Activated CD4-positive, alpha-beta T cell treated with anti-CD3 and anti-CD28 coated beads for 36 hours (primary cell): Measurements from ENCODE around the gene SNAI3. TPM values are rescaled to one million over a fixed set of nuclear protein-coding genes. Genes with fewer than 3 reads are reported as not detected.
A peak's percentile ranks its signal among the peaks of the same experiment; 100 is the strongest.

Experiments
- ATAC-seq: fragments of 200-7000 bp; cut with Tn5 transposase; one replicate; pipeline ENCODE4 v1.10.0; 2021; ENCODE audit warnings: mild to moderate bottlenecking, moderate library complexity
- CTCF ChIA-PET: fragments of 350-600 bp; sonication (Branson Sonifier 250); formaldehyde crosslinking; loops from one replicate; lab custom pipeline; 2021; ENCODE audit warnings: antibody characterized with exemption; lab: Charles Lee
- POLR2A ChIA-PET: fragments of 350-600 bp; sonication (Branson Sonifier 250); formaldehyde crosslinking; loops from one replicate; lab custom pipeline; 2021; ENCODE audit warnings: antibody characterized with exemption, inconsistent platforms; lab: Charles Lee
- DNase-seq: peaks from one replicate; pipeline ENCODE4 v3.0.0-alpha.2; 2020
- H3K27ac Mint-ChIP-seq: one replicate; pipeline ENCODE4 v1.8.0; 2021; ENCODE audit warnings: mixed read lengths
- H3K27me3 Mint-ChIP-seq: one replicate; pipeline ENCODE4 v1.8.0; 2021; ENCODE audit warnings: mixed read lengths
- H3K36me3 Mint-ChIP-seq: one replicate; pipeline ENCODE4 v1.8.0; 2021; ENCODE audit warnings: low read depth, mixed read lengths
- H3K4me1 Mint-ChIP-seq: one replicate; pipeline ENCODE4 v1.8.0; 2021; ENCODE audit warnings: mixed read lengths
- H3K4me3 Mint-ChIP-seq: one replicate; pipeline ENCODE4 v1.8.0; 2021; ENCODE audit warnings: mild to moderate bottlenecking, moderate library complexity, mixed read lengths
- H3K9me3 Mint-ChIP-seq: one replicate; pipeline ENCODE4 v1.8.0; 2021; ENCODE audit warnings: low read depth, mixed read lengths
- intact Hi-C, 2 experiments: fragments of 100-400 bp; cut with DNase I in 1 of 2; cut with micrococcal nuclease in 1 of 2; formaldehyde crosslinking; loops; one replicate each; pipeline versions ENCODE4 v1.14.2 to v1.15.1; 2022 to 2024; cut with DNase I, micrococcal nuclease
- total RNA-seq, 2 experiments: library from RNA; stranded (reverse); gene quantifications; one replicate each; pipeline ENCODE4 v1.2.3, GENCODE V29; 2021

The SNAI3 gene
- total RNA-seq, 2 experiments from 2014 or later = 3.6 to 4.1 TPM

DNA sequence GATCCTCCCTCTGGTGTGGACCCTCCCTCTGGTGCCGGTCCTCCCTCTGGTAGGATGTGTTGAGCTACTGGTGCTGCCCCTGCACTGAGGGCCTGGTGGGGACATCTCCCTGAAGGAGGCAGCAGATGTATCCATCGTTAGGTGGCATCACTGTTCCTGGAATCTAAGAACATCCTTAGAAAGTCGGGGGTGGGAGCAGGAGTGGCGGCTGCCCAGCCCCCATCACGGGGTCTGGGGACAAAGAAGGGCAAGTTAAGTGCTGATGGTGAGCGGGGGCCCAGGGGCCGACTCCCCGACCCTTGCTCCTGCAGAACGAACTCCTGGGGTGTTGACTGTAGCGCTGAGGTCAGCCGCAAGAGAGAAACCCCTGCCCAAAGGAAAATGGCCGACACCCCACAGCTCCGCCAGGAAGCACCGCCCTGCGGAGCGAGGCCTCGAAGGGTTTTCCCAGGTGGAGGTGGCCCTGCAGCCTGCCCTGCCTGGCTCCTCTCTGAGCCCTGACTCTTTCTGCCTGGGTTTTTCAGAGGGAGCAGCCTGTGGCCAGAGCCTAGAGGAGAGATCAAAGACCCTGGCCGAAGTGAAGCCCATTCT lies 25.5 kb upstream of the SNAI3 start:
- POLR2A ChIA-PET = no interaction called here
- no peaks in the 10 kb centered on the region for H3K9me3 Mint-ChIP-seq
- intact Hi-C loops = no loop called here
- H3K36me3 Mint-ChIP-seq = peaks cover 1% of the 10 kb centered on the region
- DNase-seq = no peak
- ATAC-seq = no peak
- H3K27ac Mint-ChIP-seq = no peak overlapping the region
- H3K4me1 Mint-ChIP-seq = peaks cover 10% of the 10 kb centered on the region
- H3K4me3 Mint-ChIP-seq = no peak overlapping the region
- no peaks in the 10 kb centered on the region for H3K27me3 Mint-ChIP-seq
- CTCF ChIA-PET = no interaction called here

DNA sequence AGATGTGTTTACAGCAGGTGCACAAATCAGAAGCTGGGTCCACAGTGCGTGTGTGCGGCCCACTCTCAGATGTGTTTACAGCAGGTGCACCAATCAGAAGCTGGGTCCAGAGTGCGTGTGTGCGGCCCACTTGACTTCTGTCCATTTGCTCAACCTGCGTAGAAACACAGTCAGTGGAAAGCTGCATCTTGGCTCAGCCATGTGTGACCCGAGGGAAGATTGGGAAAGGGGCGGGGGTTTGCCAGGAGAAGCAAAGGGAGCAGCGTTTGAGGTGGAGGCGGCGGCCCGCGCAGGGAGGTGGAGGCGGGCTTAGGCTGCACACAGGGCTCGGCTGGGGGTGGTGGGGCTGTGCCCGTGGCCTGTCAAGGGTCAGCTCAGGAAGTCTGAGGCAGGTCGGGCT lies 24.2 kb upstream of the SNAI3 start:
- Mint-ChIP-seq H3K4me1 (peaks cover 11% of the 10 kb centered on the region), H3K36me3 (peaks cover 1% of the 10 kb centered on the region), H3K27me3 (no peaks in the 10 kb centered on the region), H3K9me3 (no peaks in the 10 kb centered on the region), H3K27ac (no peak overlapping the region), H3K4me3 (no peak overlapping the region)
- ChIA-PET CTCF (interaction anchor here (1.0 kb wide), 1 partner anchor 27 kb away, joined by 5 read pairs; no protein-coding TSS in a partner anchor), POLR2A (no interaction called here)
- intact Hi-C loops = no loop called here
- no peak for ATAC-seq
- DNase-seq = no peak

DNA sequence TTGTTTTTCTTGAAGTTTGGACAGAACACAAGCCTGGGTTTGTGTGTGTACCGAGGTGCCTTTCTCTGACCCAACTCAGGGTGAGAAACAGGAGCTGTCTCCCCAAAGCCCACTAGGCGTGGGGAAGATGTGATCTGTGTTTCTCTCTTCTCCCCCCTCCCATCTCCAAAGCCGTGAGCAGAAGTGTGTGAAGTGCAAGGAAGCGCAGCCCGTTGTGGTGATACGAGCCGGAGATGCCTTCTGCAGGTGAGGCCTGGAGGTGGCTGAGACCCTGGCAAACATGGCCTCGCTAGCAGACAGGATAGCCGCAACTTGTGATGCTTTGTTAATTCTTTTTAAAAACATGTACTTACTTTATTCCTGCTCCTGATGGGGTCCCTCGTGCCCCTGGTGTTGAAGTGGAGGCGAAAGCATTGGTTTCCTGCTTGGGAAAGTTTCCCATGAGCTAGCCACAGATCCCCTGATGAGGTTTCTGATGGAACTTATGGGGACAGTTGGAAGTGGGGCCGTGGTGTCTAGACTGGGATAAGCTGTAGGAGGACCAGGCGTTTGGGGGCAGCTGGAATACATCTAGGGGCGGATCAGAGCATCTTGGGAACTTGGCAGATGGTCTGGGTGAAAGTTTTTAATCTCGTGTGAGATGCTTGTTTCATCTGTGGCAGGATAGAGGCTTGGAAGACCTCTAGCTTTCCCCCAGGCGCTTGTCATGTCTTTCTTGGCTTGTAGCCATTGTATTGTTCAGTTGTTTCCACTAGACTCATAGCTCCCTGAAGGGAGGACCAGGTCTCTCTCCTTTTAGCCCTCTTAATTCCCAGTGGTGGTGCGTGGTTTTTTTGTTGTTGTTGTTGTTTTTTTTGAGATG lies 20.9 kb upstream of the SNAI3 start:
- no peak for ATAC-seq
- peak overlapping the region; percentile 86 for H3K4me3 Mint-ChIP-seq
- H3K4me1 Mint-ChIP-seq = peaks cover 36% of the 10 kb centered on the region
- POLR2A ChIA-PET = no interaction called here
- no peaks in the 10 kb centered on the region for H3K9me3 Mint-ChIP-seq
- no peaks in the 10 kb centered on the region for H3K27me3 Mint-ChIP-seq
- CTCF ChIA-PET = interaction anchor here (0.6 to 1.5 kb wide), 3 partner anchors 10 to 804 kb away, joined by 3 to 4 read pairs (median 3); no protein-coding TSS in a partner anchor
- H3K27ac Mint-ChIP-seq = peak overlapping the region; percentile 77
- H3K36me3 Mint-ChIP-seq = peaks cover 11% of the 10 kb centered on the region
- intact Hi-C loops = loop anchor here (1.0 kb wide), 9 partner anchors 21 to 510 kb away; partner anchors contain the start of genes SNAI3 (in 2 of the 2), ZC3H18 (in 2 of the 2), CYBA (in 1 of the 2) and MVD (in 1 of the 2)
- DNase-seq = no peak

DNA sequence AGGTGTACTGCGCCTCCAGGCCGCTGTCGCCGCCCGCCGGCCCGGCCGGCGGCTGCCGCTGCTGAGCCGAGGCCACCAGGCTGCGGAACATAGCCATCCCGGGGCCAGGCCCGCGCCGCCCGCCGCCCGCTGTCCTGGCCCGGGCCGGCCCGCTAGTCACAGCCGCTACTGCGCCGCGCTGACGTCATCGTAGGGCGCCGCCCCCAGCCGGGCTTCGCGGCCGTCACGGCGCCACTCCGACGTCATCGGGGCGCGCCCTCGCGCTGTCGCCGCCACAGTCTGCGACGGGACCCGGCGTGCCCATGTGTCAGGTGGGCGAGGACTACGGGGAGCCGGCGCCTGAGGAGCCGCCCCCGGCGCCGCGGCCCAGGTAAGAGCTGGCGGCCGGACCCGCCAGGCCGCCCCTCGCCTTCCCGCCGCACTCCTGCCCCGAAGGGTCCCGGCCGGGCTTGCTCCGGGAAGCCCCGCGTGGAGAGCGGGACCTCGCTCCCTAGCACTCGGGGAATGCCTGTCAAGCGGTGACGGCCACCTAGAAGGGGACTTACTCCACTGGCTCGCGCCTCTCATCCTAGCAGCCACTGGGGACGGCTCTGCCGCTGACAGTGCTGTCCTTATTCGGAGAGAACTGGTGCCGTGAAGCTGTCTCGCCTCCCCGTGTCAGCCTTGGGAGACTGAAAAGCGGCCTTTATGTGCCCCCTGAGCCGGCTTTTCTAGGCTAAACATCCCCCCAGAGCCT lies 20.1 kb upstream of the SNAI3 start, which contains the start of the genes CTU2 and RNF166:
CTU2 (plus strand) TSS at position 275 of the 736 bp plus-strand sequence; CDS start at position 303, 28 bp downstream.
RNF166 (minus strand) TSS at position 180 of the 736 bp plus-strand sequence; CDS start at position 97, 83 bp downstream.
- Mint-ChIP-seq H3K4me3 (peak within 1 kb of the TSS; percentile 92), H3K36me3 (peaks cover 11% of the 10 kb centered on the region), H3K9me3 (no peaks in the 10 kb centered on the region), H3K27ac (peak within 1 kb of the TSS; percentile 92), H3K27me3 (no peaks in the 10 kb centered on the region), H3K4me1 (peaks cover 43% of the 10 kb centered on the region)
- POLR2A ChIA-PET = interaction anchor here (1.6 kb wide), 1 partner anchor 22 kb away, joined by 3 read pairs; no protein-coding TSS in a partner anchor
- DNase-seq (peak; percentile 96), ATAC-seq (peak; percentile 59)
- intact Hi-C loops = loop anchor here (1.0 kb wide), 9 partner anchors 20 to 511 kb away; partner anchors contain the start of genes SNAI3 (in 2 of the 2), ZC3H18 (in 2 of the 2), CYBA (in 1 of the 2) and MVD (in 1 of the 2)
- CTCF ChIA-PET = interaction anchor here (0.6 to 1.4 kb wide), 2 partner anchors 22 to 805 kb away, joined by 3 read pairs; no protein-coding TSS in a partner anchor

DNA sequence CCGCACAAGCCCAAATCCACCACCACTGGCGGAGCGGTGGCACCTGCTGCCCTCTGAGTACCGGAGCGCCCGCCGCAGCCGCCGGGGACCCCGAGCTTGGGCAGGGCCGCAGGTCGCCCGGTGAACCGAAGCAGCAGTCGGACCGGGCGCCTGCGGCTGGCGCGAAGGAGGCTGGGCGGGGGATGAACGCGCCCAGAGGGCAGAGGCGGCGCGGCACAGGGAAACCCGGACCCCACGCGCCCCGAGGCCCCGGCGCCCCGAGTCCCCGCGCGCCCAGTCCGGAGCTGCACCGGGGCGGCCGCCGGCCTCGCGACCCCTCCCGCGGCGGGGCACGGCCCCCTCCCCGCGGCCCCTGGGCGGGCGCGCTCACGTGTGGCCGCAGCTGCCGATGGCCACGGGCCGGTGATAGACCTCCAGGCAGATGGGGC lies 19.5 kb upstream of the SNAI3 start:
- Mint-ChIP-seq H3K27me3 (no peaks in the 10 kb centered on the region), H3K4me3 (peak overlapping the region; percentile 92), H3K9me3 (no peaks in the 10 kb centered on the region), H3K4me1 (peaks cover 45% of the 10 kb centered on the region), H3K36me3 (peaks cover 11% of the 10 kb centered on the region), H3K27ac (peak overlapping the region; percentile 92)
- intact Hi-C loops = loop anchor here (1.0 to 2.0 kb wide), 10 partner anchors 20 to 511 kb away; partner anchors contain the start of genes SNAI3 (in 2 of the 2), ZC3H18 (in 2 of the 2), CYBA (in 1 of the 2) and MVD (in 1 of the 2)
- ChIA-PET CTCF (interaction anchor here (1.1 kb wide), 1 partner anchor 95 kb away, joined by 3 read pairs; no protein-coding TSS in a partner anchor), POLR2A (interaction anchor here (0.6 to 1.6 kb wide), 2 partner anchors 18 to 21 kb away, joined by 3 to 4 read pairs; no protein-coding TSS in a partner anchor)
- DNase-seq (peak; percentile 54), ATAC-seq (no peak)

DNA sequence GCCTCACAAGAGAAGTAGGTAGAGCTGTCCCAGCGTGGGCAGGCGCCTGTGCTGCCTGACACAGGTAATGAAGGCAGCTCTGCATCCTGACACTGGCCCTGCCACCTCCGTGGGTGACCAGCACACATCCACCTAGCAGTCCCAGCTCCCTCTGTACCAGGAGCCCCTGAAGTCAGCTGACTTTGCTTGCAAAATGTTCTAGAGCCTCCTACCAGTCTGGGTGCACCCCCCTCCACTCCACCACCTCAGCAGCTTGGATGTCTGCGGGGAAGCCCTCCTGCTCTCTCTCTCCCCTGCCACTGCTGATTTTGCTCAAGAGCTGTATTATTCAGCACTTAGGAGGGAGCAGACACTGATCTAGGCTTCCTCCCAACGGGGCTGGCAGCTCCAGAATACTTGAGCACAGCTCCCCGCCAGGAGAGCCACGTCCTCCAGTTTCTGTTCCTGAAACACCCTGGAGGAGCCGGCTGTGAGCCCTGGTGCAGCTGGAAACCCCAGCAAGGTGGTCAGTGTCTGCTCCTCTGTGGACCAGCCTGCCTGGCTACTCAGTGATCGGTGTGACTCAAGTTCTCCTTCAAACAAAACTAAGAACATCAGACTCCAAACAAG lies 18.9 kb upstream of the SNAI3 start:
- no peak for ATAC-seq
- peaks cover 50% of the 10 kb centered on the region for H3K4me1 Mint-ChIP-seq
- H3K27ac Mint-ChIP-seq = peak overlapping the region; percentile 92
- intact Hi-C loops = loop anchor here in 1 of 2 experiments (2.0 kb wide), 1 partner anchor 80 kb away; the partner anchor contains the start of gene PIEZO1
- no peaks in the 10 kb centered on the region for H3K27me3 Mint-ChIP-seq
- ChIA-PET POLR2A (interaction anchor here (0.6 to 1.6 kb wide), 7 partner anchors 18 to 135 kb away, joined by 3 to 9 read pairs (median 4); partner anchors contain the start of genes MVD and ZC3H18), CTCF (interaction anchor here (0.6 to 2.1 kb wide), 3 partner anchors 22 to 813 kb away, joined by 3 to 6 read pairs (median 3); no protein-coding TSS in a partner anchor)
- DNase-seq = peak; percentile 61
- peak overlapping the region; percentile 92 for H3K4me3 Mint-ChIP-seq
- H3K36me3 Mint-ChIP-seq = peaks cover 15% of the 10 kb centered on the region
- no peaks in the 10 kb centered on the region for H3K9me3 Mint-ChIP-seq

DNA sequence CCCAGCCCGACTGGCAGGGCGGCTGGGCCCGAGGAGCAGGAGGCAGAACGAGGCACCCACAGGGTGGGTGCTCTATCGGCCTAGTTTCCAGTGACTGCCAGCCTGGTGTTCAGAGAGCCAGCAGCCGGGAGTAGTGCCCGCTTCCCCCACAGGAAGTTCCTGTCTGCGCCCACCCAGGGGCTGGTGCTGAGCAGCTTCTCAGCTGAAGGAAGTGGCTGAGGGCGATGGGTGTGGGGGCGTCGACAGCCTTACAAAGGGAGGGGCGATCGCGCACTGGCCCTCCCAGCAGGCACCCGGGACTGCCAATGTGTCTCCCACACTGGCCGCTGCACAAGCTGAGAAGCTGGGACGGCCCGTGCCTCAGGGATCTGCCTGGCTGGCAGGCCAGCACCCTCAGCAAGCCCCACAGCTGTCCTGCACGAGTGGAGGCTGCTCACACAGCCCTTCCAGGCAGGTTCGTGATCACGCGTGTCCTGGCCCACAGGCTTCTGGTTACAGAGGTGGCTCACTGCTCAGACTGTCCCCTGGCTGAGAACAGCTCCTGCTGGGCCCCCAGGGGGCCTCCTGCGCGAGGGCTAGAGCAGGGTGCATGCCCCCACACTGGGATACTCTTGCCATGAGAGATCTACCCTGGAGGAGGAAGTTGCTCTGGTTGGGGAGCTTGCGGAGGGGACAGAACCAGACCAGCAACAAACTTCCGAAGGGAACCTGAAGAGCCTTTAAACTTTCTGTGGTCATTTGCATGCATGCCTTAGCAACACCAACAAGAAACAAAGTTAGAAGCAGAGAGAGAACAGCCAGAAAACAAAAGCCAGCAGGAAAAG lies 17.4 kb upstream of the SNAI3 start:
- Mint-ChIP-seq H3K36me3 (peaks cover 22% of the 10 kb centered on the region), H3K4me3 (peak overlapping the region; percentile 92), H3K27me3 (no peaks in the 10 kb centered on the region), H3K27ac (peak overlapping the region; percentile 97), H3K4me1 (peaks cover 59% of the 10 kb centered on the region), H3K9me3 (no peaks in the 10 kb centered on the region)
- DNase-seq (peak; percentile 87), ATAC-seq (peak; percentile 31)
- intact Hi-C loops = loop anchor here (2.0 to 5.0 kb wide), 4 partner anchors 53 to 1311 kb away; partner anchors contain the start of genes BANP (in 1 of the 2), CYBA (in 1 of the 2), MAP1LC3B (in 1 of the 2) and PIEZO1 (in 1 of the 2)
- CTCF ChIA-PET = interaction anchor here (0.6 to 2.3 kb wide), 4 partner anchors 19 to 915 kb away, joined by 3 to 7 read pairs (median 4); no protein-coding TSS in a partner anchor
- POLR2A ChIA-PET = no interaction called here

DNA sequence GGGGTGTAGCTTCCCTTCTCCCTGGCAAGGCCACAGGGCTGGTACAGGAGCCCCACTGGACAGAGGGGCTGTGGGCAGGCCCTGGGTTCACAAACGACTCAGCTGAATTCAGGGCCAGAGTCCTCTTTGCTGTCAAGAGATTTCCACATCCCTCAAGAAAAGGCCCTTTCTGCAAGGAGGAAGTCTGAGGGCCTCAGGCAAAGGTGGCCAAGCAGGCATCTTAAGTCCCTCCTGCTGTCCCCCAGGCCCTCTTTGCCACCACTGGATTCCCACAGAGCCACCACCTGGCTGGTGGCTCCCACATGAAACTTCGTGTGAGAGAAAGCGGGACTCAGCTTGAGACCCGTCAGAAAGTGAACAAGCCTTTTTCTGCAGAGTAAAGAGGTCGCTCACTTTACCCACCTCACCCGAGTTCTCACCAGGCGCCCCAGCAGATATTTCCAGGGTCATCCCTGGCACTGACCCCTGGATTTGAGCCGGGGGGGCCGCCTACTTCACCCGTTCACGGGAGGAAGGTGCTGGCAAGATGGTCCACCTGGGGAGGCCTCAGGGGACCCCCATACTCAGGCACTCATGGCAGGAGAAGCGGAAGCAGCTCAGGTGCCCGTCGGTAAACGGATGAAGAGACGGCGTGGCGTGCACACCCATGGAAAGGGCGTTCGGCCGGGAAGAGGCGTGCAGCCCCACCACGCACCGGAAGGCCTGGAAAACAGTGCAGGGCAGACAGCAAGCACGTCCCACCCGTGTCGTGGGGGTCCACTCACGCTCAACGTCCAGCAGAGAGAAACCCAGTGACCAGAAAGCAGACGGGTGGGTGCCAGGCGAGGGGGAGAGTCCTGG lies 16.3 kb upstream of the SNAI3 start:
- ChIA-PET CTCF (interaction anchor here (0.9 to 2.3 kb wide), 6 partner anchors 15 to 258 kb away, joined by 3 to 7 read pairs (median 4); no protein-coding TSS in a partner anchor), POLR2A (interaction anchor here (0.9 to 2.6 kb wide), 2 partner anchors 15 to 110 kb away, joined by 4 to 7 read pairs; no protein-coding TSS in a partner anchor)
- Mint-ChIP-seq H3K4me1 (peaks cover 62% of the 10 kb centered on the region), H3K36me3 (peaks cover 31% of the 10 kb centered on the region), H3K27ac (peak overlapping the region; percentile 97), H3K27me3 (no peaks in the 10 kb centered on the region), H3K9me3 (no peaks in the 10 kb centered on the region), H3K4me3 (peak overlapping the region; percentile 92)
- DNase-seq (peak; percentile 41), ATAC-seq (no peak)
- intact Hi-C loops = loop anchor here (2.0 to 5.0 kb wide), 3 partner anchors 52 to 1310 kb away; partner anchors contain the start of genes BANP (in 1 of the 2), CYBA (in 1 of the 2) and MAP1LC3B (in 1 of the 2)
